ENCODE measurements around the gene ANO2. TPM values are rescaled to one million over a fixed set of nuclear protein-coding genes. Genes with fewer than 3 reads are reported as not detected.

The ANO2 gene
- total RNA-seq, 4 donors from 2014 or later = 1.4 to 3.3 (median 2.7) TPM; not detected in 1

GRCh38 chr12:5912011-5912410, 33.0 kb downstream of the ANO2 start:
- WGBS, 2 donors (ENCODE audit: low coverage in 1 of 2) = 46 to 61% methylated on average over 2 to 3 of the region's 3 CpGs
- intact Hi-C loops (cut with DNase I; ENCODE audit: low total_unique reads) (no loop called here), in situ Hi-C loops (cut with MboI; ENCODE audit: low pct_ligation_motif_present in 1 of 4, low pct_unique_long_range_greater_than_20kb in 1 of 4, low sequenced_read_pairs in 3 of 4) (no loop called here)
- TF ChIP-seq POLR2AphosphoS5 (IDR thresholded peaks at IDR 0.05) (no peak), EP300 (IDR thresholded peaks at IDR 0.05; ENCODE audit: low read depth) (no peak), CTCF (IDR thresholded peaks at IDR 0.05) (no peak), POLR2A (IDR thresholded peaks at IDR 0.05) (no peak)
- H3K36me3 ChIP-seq = no peaks in the 10 kb centered on the region
- H3K27ac ChIP-seq = no peak overlapping the region
- no peak for DNase-seq
- H3K4me1 ChIP-seq = no peaks in the 10 kb centered on the region
- no peak overlapping the region for H3K4me3 ChIP-seq
- no peaks in the 10 kb centered on the region for H3K9me3 ChIP-seq
- no peaks in the 10 kb centered on the region for H3K27me3 ChIP-seq

GRCh38 chr12:5910790-5911548, 34.1 kb downstream of the ANO2 start:
- WGBS, 2 donors (ENCODE audit: low coverage in 1 of 2) = 77% methylated on average over 7 of the region's 7 CpGs; no CpG with 5 or more reads in 1 of the 2 donors

GRCh38 chr12:5909560-5909959, 35.5 kb downstream of the ANO2 start:
- in situ Hi-C loops (cut with MboI; ENCODE audit: low pct_ligation_motif_present in 1 of 4, low pct_unique_long_range_greater_than_20kb in 1 of 4, low sequenced_read_pairs in 3 of 4) = no loop called here
- Histone ChIP-seq H3K27ac (no peak overlapping the region), H3K4me3 (no peak overlapping the region), H3K4me1 (no peaks in the 10 kb centered on the region), H3K36me3 (no peaks in the 10 kb centered on the region), H3K27me3 (no peaks in the 10 kb centered on the region), H3K9me3 (no peaks in the 10 kb centered on the region)
- TF ChIP-seq CTCF (IDR thresholded peaks at IDR 0.05) = no peak
- TF ChIP-seq POLR2AphosphoS5 (IDR thresholded peaks at IDR 0.05) = no peak
- WGBS, 2 donors (ENCODE audit: low coverage in 1 of 2) = 87% methylated on average over 5 of the region's 5 CpGs; no CpG with 5 or more reads in 1 of the 2 donors
- no peak for DNase-seq
- intact Hi-C loops (cut with DNase I; ENCODE audit: low total_unique reads) = no loop called here

More at GRCh38 chr12:5910790-5911548, 34.1 kb downstream of the ANO2 start:
- Histone ChIP-seq H3K36me3 (no peaks in the 10 kb centered on the region), H3K27me3 (no peaks in the 10 kb centered on the region), H3K27ac (no peak overlapping the region), H3K4me1 (no peaks in the 10 kb centered on the region), H3K9me3 (no peaks in the 10 kb centered on the region), H3K4me3 (no peak overlapping the region)
- in situ Hi-C loops (cut with MboI; ENCODE audit: low pct_ligation_motif_present in 1 of 4, low pct_unique_long_range_greater_than_20kb in 1 of 4, low sequenced_read_pairs in 3 of 4) (no loop called here), intact Hi-C loops (cut with DNase I; ENCODE audit: low total_unique reads) (no loop called here)
- no peak for DNase-seq
- no peak for TF ChIP-seq CTCF (IDR thresholded peaks at IDR 0.05)
- no peak for TF ChIP-seq POLR2AphosphoS5 (IDR thresholded peaks at IDR 0.05)

- Histone ChIP-seq H3K27me3 (no peaks in the 10 kb centered on the region), H3K4me3 (no peak overlapping the region), H3K4me1 (no peaks in the 10 kb centered on the region), H3K9me3 (no peaks in the 10 kb centered on the region), H3K27ac (no peak overlapping the region), H3K36me3 (no peaks in the 10 kb centered on the region)
- TF ChIP-seq POLR2AphosphoS5 (IDR thresholded peaks at IDR 0.05) = no peak
- no peak for TF ChIP-seq EP300 (IDR thresholded peaks at IDR 0.05; ENCODE audit: low read depth)
- no peak for TF ChIP-seq CTCF (IDR thresholded peaks at IDR 0.05)
- no peak for TF ChIP-seq POLR2A (IDR thresholded peaks at IDR 0.05)
- 67 to 80% methylated on average over 1 to 7 of the region's 7 CpGs for WGBS, 2 donors (ENCODE audit: low coverage in 1 of 2)
- intact Hi-C loops (cut with DNase I; ENCODE audit: low total_unique reads) (no loop called here), in situ Hi-C loops (cut with MboI; ENCODE audit: low pct_ligation_motif_present in 1 of 4, low pct_unique_long_range_greater_than_20kb in 1 of 4, low sequenced_read_pairs in 3 of 4) (no loop called here)
- DNase-seq = no peak
Measured at GRCh38 chr12:5908251-5908650, 36.8 kb downstream of the ANO2 start.

Measured in transverse colon (tissue), 4 donors.